DMS153 treated with DMSO at 0.1 percent for 48 hours (cell line): ENCODE results near the gene SPIN2A.
"Not testable (repeated sequence)": the region's sequence is repeated elsewhere in the genome, so short reads cannot be mapped to it uniquely, and the experiment has no call there.

Source experiments
- DNase-seq: peaks from one replicate; lab custom pipeline; 2025; ENCODE audit not compliant: unreplicated experiment; lab: John Stamatoyannopoulos, UW

Gene SPIN2A

GRCh38 chrX:57103489-57103888, 33.7 kb downstream of the SPIN2A start:
- DNase-seq, result no peak

- DNase-seq, result not testable (repeated sequence)
Measured at GRCh38 chrX:57102918-57103317, 34.3 kb downstream of the SPIN2A start.
